RWPE2 (cell line): ENCODE measurements around the gene CYP24A1.

Experiments used
- ATAC-seq: fragments of 200-7000 bp; cut with Tn5 transposase; 3 replicates; pipeline ENCODE4 v1.9.1; 2021; ENCODE audit warnings: low read depth
- DNase-seq: peaks from one replicate; pipeline ENCODE4 v3.0.0-alpha.2; 2020; ENCODE audit warnings: low spot score
- H3K27ac ChIP-seq: fragments of 450-650 bp; 2 replicates; pipeline ENCODE4 v1.5.1; 2017; ENCODE audit warnings: mild to moderate bottlenecking; ENCODE audit not compliant: poor library complexity, severe bottlenecking
- H3K27me3 ChIP-seq: fragments of 250-450 bp; sonication (Bioruptor Pico); 2 replicates; pipeline ENCODE4 v1.5.1; 2021; ENCODE audit warnings: mild to moderate bottlenecking, moderate library complexity; ENCODE audit not compliant: insufficient read depth, poor library complexity, severe bottlenecking
- H3K36me3 ChIP-seq: fragments of 250-450 bp; sonication (Bioruptor Pico); 2 replicates; pipeline ENCODE4 v1.5.1; 2020; ENCODE audit warnings: low read depth, mild to moderate bottlenecking, moderate library complexity
- H3K4me1 ChIP-seq: fragments of 250-450 bp; sonication (Bioruptor Pico); 2 replicates; pipeline ENCODE4 v1.5.1; 2021; ENCODE audit warnings: mild to moderate bottlenecking, moderate library complexity; ENCODE audit not compliant: insufficient read depth, poor library complexity, severe bottlenecking
- H3K4me3 ChIP-seq: fragments of 250-450 bp; sonication (Bioruptor Pico); 2 replicates; pipeline ENCODE4 v1.5.1; 2021; ENCODE audit warnings: mild to moderate bottlenecking, moderate library complexity; ENCODE audit not compliant: severe bottlenecking
- H3K9me3 ChIP-seq: fragments of 250-450 bp; sonication (Bioruptor Pico); 2 replicates; pipeline ENCODE4 v1.5.1; 2021; ENCODE audit warnings: mild to moderate bottlenecking, moderate library complexity; ENCODE audit not compliant: severe bottlenecking
- TF ChIP-seq, protein P1 (sequence below): fragments of 450-650 bp; IDR thresholded peaks from one replicate; pipeline ENCODE4 v1.5.1; 2017; ENCODE audit warnings: mild to moderate bottlenecking, moderate library complexity; ENCODE audit not compliant: poor library complexity, severe bottlenecking

The CYP24A1 gene

DNA sequence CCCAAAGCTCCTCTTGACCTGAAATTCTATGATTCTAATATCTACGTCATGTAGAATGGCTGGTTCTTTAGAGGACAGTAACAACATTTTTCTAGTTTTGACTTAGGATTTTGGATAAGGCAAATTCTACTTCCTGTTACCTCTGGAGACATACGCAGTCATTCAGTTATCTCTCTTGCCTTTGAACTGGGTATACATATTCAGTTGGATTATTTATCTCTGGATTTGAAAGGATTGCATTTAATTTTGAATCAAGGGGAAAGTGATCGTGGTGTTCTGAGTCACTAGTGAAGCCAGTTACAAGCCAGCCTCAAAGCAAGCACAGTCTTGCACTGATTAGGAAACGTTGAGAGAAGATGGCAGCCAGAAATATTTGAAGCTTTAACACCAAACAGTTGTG, 68.1 kb downstream of the CYP24A1 start:
- H3K36me3 ChIP-seq = no peaks in the 10 kb centered on the region
- no peak overlapping the region for H3K4me3 ChIP-seq
- peak overlapping the region; percentile 59 for H3K27ac ChIP-seq
- DNase-seq (no peak), ATAC-seq (peak; percentile 81)
- TF ChIP-seq, protein P1, sequence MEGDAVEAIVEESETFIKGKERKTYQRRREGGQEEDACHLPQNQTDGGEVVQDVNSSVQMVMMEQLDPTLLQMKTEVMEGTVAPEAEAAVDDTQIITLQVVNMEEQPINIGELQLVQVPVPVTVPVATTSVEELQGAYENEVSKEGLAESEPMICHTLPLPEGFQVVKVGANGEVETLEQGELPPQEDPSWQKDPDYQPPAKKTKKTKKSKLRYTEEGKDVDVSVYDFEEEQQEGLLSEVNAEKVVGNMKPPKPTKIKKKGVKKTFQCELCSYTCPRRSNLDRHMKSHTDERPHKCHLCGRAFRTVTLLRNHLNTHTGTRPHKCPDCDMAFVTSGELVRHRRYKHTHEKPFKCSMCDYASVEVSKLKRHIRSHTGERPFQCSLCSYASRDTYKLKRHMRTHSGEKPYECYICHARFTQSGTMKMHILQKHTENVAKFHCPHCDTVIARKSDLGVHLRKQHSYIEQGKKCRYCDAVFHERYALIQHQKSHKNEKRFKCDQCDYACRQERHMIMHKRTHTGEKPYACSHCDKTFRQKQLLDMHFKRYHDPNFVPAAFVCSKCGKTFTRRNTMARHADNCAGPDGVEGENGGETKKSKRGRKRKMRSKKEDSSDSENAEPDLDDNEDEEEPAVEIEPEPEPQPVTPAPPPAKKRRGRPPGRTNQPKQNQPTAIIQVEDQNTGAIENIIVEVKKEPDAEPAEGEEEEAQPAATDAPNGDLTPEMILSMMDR = no peak
- H3K27me3 ChIP-seq = no peaks in the 10 kb centered on the region
- no peaks in the 10 kb centered on the region for H3K9me3 ChIP-seq
- peaks cover 51% of the 10 kb centered on the region for H3K4me1 ChIP-seq

DNA sequence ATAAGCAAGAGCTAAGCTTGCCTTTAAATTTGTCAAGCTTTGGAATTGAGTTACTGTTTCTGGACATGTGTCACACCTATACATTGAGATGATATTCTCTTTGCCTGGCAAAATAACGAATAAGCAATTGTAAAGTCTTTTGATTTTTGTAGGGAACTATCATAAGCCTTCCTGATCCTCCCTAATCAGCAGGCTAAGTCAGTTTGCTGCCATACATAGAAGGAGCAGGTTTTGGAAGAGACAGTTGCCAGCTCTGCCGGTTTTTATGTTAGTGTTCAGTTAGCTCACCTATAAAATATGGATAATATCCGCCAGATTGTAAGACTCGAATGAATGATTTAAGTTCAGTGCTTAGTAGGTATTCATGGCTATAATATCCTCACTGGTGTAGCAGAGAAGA, 69.0 kb downstream of the CYP24A1 start:
- no peak for DNase-seq
- Histone ChIP-seq H3K27ac (peak overlapping the region; percentile 59), H3K36me3 (no peaks in the 10 kb centered on the region), H3K4me1 (peaks cover 43% of the 10 kb centered on the region), H3K27me3 (no peaks in the 10 kb centered on the region), H3K9me3 (no peaks in the 10 kb centered on the region), H3K4me3 (no peak overlapping the region)
- ATAC-seq = no peak
- TF ChIP-seq, protein P1 = no peak

DNA sequence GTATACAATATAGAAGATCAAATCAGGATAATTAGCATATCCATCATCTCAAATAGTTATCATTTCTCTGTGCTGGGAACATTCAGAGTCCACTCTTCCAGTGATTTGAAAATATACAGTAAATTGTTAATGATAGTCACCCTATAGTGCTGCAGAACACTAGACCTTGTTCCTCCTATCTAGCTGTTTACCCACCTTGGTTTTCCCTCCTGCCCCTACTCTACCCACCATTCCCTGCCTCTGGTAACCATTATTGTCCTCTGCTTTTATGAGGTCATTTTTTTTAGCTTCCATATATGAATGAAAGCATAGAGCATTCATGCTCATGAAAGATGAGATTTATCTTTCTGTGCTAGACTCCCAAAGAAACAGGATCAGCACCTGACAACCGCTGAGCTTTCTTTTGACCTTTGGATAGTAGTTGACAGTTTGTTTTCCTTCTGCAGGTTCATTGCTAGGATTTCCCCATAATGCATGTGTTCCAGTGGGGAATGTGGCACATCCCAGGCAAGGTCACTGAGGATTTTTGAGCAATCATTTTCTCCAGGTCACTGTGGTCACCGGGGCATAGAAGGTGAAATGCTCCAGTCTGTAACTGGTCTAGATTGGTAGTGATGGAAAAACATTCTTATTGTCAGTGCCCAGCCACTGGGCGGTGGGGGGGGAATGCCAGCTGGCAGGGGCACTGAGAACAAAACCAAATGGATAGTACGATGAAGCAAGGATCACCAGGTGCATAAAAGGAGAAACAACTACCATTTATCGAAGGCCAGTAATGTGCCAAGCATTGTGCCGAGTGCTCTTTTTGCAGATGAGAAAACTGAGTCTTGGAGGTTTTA, 69.8 kb downstream of the CYP24A1 start:
- Histone ChIP-seq H3K27me3 (no peaks in the 10 kb centered on the region), H3K9me3 (no peaks in the 10 kb centered on the region), H3K4me1 (peaks cover 38% of the 10 kb centered on the region), H3K4me3 (no peak overlapping the region), H3K27ac (no peak overlapping the region), H3K36me3 (no peaks in the 10 kb centered on the region)
- no peak for DNase-seq
- TF ChIP-seq, protein P1 = peak; percentile 83
- no peak for ATAC-seq
